Keratinocyte (primary cell): ENCODE results near the gene HMGCS1. TPM values are rescaled to one million over a fixed set of nuclear protein-coding genes. Genes with fewer than 3 reads are reported as not detected.

Experiments used
- DNase-seq: peaks from one replicate; pipeline ENCODE4 v3.0.0-alpha.2; 2011; ENCODE audit warnings: low read depth, missing footprints, low spot score
- FAIRE-seq: peaks from 2 replicates; lab custom pipeline; 2011; peaks lifted over from hg19 to GRCh38; lab: Jason Lieb, UNC
- H2AFZ ChIP-seq: 2 replicates; pipeline ENCODE4 v1.6.0; 2012; ENCODE audit warnings: low read length, control low read depth, inconsistent platforms; ENCODE audit not compliant: control insufficient read depth
- H3K27ac ChIP-seq: 2 replicates; pipeline ENCODE4 v1.5.1; 2011; ENCODE audit warnings: low read length; ENCODE audit not compliant: control insufficient read depth, insufficient read depth
- H3K27me3 ChIP-seq: 3 replicates; pipeline ENCODE4 v1.6.0; 2011; ENCODE audit warnings: low read length; ENCODE audit not compliant: control insufficient read depth, insufficient read depth; ENCODE audit errors: extremely low read depth
- H3K36me3 ChIP-seq, 2 experiments: 2 replicates in 1 of 2; 3 replicates in 1 of 2; pipeline ENCODE4 v1.5.1; 2011; ENCODE audit warnings: low read length in 2 of 2, mild to moderate bottlenecking in 1 of 2; ENCODE audit not compliant: control insufficient read depth in 2 of 2, insufficient read depth in 2 of 2; ENCODE audit errors: extremely low read depth in 1 of 2
- H3K4me1 ChIP-seq: 3 replicates; pipeline ENCODE4 v1.5.1; 2011; ENCODE audit warnings: low read length; ENCODE audit not compliant: control insufficient read depth, insufficient read depth; ENCODE audit errors: extremely low read depth
- H3K4me2 ChIP-seq: 3 replicates; pipeline ENCODE4 v1.6.0; 2011; ENCODE audit warnings: low read depth, low read length; ENCODE audit not compliant: control insufficient read depth, insufficient read depth; ENCODE audit errors: extremely low read depth
- H3K4me3 ChIP-seq, 3 experiments: fragments of 200-600 bp in 1 of 3; sonication (generic) in 1 of 3; 2 replicates in 2 of 3; 3 replicates in 1 of 3; pipeline ENCODE4 v1.5.1; 2011 to 2016; ENCODE audit warnings: low read length in 3 of 3, mild to moderate bottlenecking in 3 of 3, control low read depth in 2 of 3, inconsistent platforms in 1 of 3, low read depth in 1 of 3, mixed read lengths in 1 of 3, mixed run types in 1 of 3, moderate library complexity in 1 of 3; ENCODE audit not compliant: control insufficient read depth in 2 of 3, insufficient read depth in 2 of 3; ENCODE audit errors: extremely low read depth in 1 of 3
- H3K79me2 ChIP-seq: 2 replicates; pipeline ENCODE4 v1.6.0; 2012; ENCODE audit warnings: low read length; ENCODE audit not compliant: control insufficient read depth, insufficient read depth
- H3K9ac ChIP-seq: 3 replicates; pipeline ENCODE4 v1.6.0; 2011; ENCODE audit warnings: low read length; ENCODE audit not compliant: control insufficient read depth, insufficient read depth; ENCODE audit errors: extremely low read depth
- H3K9me1 ChIP-seq: 3 replicates; pipeline ENCODE4 v1.6.0; 2011; ENCODE audit warnings: low read length; ENCODE audit not compliant: control insufficient read depth, insufficient read depth; ENCODE audit errors: extremely low read depth
- H3K9me3 ChIP-seq: 2 replicates; pipeline ENCODE4 v1.5.1; 2012; ENCODE audit warnings: low read depth, low read length; ENCODE audit not compliant: control insufficient read depth
- H4K20me1 ChIP-seq: 3 replicates; pipeline ENCODE4 v1.6.0; 2011; ENCODE audit warnings: low read length; ENCODE audit not compliant: control insufficient read depth, insufficient read depth; ENCODE audit errors: extremely low read depth
- CTCF ChIP-seq, 3 experiments: IDR thresholded peaks in 1 of 3; conservative IDR thresholded peaks in 1 of 3; optimal IDR thresholded peaks in 1 of 3; 2 replicates in 2 of 3; 3 replicates in 1 of 3; pipeline versions ENCODE3 to v1.5.1; 2011; ENCODE audit warnings: low read length in 3 of 3, mild to moderate bottlenecking in 3 of 3, moderate library complexity in 2 of 3, control low read depth in 1 of 3, inconsistent platforms in 1 of 3; ENCODE audit not compliant: insufficient read depth in 2 of 3; ENCODE audit errors: extremely low read depth in 1 of 3
- EZH2 ChIP-seq: IDR thresholded peaks from one replicate; pipeline ENCODE4 v1.6.1; 2012; ENCODE audit warnings: inconsistent platforms, mild to moderate bottlenecking, low read length, moderate library complexity
- dilution Hi-C: fragments of 300-500 bp; cut with MboI; formaldehyde crosslinking; loops from one replicate; pipeline ENCODE4 v1.7.0; 2020; ENCODE audit warnings: low sequenced_read_pairs; ENCODE audit not compliant: extremely low pct_ligation_motif_present
- polyA plus RNA-seq, 5 experiments: library from polyadenylated mRNA; depleted of rRNA in 3 of 5; stranded (reverse) in 3 of 5; stranded (forward) in 1 of 5; unstranded in 1 of 5; fragments of >200 nt; gene quantifications; 1 replicate in 1 of 5; 2 replicates in 3 of 5; 3 replicates in 1 of 5; pipeline versions ENCODE4 v1.2.1 to v1.2.3, GENCODE V29; 2011 to 2012; ENCODE audit warnings: missing spikeins in 2 of 5, low read depth in 1 of 5, low replicate concordance in 1 of 5

Gene HMGCS1
- polyA plus RNA-seq, 1 donor (not counting 4 experiments of a cell fraction or from before 2014, with no cell fraction given): 512 TPM

GRCh38 chr5:43312699-43313034 is 545 bp downstream of the HMGCS1 start:
- H3K4me1 ChIP-seq: peaks cover 54% of the 10 kb centered on the region
- H2AFZ ChIP-seq: no peak overlapping the region
- no peaks in the 10 kb centered on the region for H3K27me3 ChIP-seq
- H4K20me1 ChIP-seq: peaks cover 27% of the 10 kb centered on the region
- dilution Hi-C loops: no loop called here
- peaks cover 56% of the 10 kb centered on the region for H3K79me2 ChIP-seq
- FAIRE-seq (no peak), DNase-seq (no peak)
- H3K9ac ChIP-seq: peak overlapping the region; percentile 89
- no peaks in the 10 kb centered on the region for H3K9me1 ChIP-seq
- H3K27ac ChIP-seq: peak overlapping the region; percentile 94
- H3K4me3 ChIP-seq: peak overlapping the region; percentile 94 to 98 (median 97)
- H3K9me3 ChIP-seq: no peaks in the 10 kb centered on the region
- TF ChIP-seq CTCF (optimal IDR thresholded peaks at IDR 0.05 in 1 of 3, IDR thresholded peaks at IDR 0.05 in 1 of 3, conservative IDR thresholded peaks at IDR 0.05 in 1 of 3; ENCODE audit: extremely low read depth in 1 of 3, insufficient read depth in 2 of 3, low read length in 3 of 3) (no peak), EZH2 (no peak)
- H3K4me2 ChIP-seq: peak overlapping the region; percentile 98
- peaks cover 3 to 14% of the 10 kb centered on the region in 2 experiments for H3K36me3 ChIP-seq

GRCh38 chr5:43312076-43312661 is 1.0 kb downstream of the HMGCS1 start:
- dilution Hi-C loops: no loop called here
- peak overlapping the region; percentile 94 to 98 (median 97) for H3K4me3 ChIP-seq
- peaks cover 3 to 16% of the 10 kb centered on the region in 2 experiments for H3K36me3 ChIP-seq
- peak overlapping the region; percentile 89 for H3K9ac ChIP-seq
- H3K9me1 ChIP-seq: no peaks in the 10 kb centered on the region
- peak overlapping the region; percentile 94 for H3K27ac ChIP-seq
- H3K27me3 ChIP-seq: no peaks in the 10 kb centered on the region
- TF ChIP-seq CTCF (optimal IDR thresholded peaks at IDR 0.05 in 1 of 3, IDR thresholded peaks at IDR 0.05 in 1 of 3, conservative IDR thresholded peaks at IDR 0.05 in 1 of 3; ENCODE audit: extremely low read depth in 1 of 3, insufficient read depth in 2 of 3, low read length in 3 of 3): no peak
- no peak for TF ChIP-seq EZH2
- no peak overlapping the region for H2AFZ ChIP-seq
- H3K4me2 ChIP-seq: peak overlapping the region; percentile 98
- H4K20me1 ChIP-seq: peaks cover 29% of the 10 kb centered on the region
- no peaks in the 10 kb centered on the region for H3K9me3 ChIP-seq
- no peak for DNase-seq
- H3K4me1 ChIP-seq: peaks cover 54% of the 10 kb centered on the region
- FAIRE-seq: no peak
- H3K79me2 ChIP-seq: peaks cover 61% of the 10 kb centered on the region
